Body of pancreas (tissue), 4 donors: ENCODE results near the gene CAND1.

Source experiments
- POLR2A ChIP-seq, 3 donors: fragments of 450-650 bp; IDR thresholded peaks; one replicate each; pipeline ENCODE4 v1.6.1; 2016; ENCODE audit warnings: antibody characterized with exemption in 3 of 3, mild to moderate bottlenecking in 2 of 3
- TF ChIP-seq, protein P1 (sequence below), 7 experiments: fragments of 450-650 bp in 4 of 7; fragments of 200-600 bp in 3 of 7; sonication (generic) in 3 of 7; IDR thresholded peaks; one replicate each; pipeline ENCODE4 v1.5.1; 2016 to 2019; ENCODE audit warnings: antibody characterized with exemption in 7 of 7

DNA sequence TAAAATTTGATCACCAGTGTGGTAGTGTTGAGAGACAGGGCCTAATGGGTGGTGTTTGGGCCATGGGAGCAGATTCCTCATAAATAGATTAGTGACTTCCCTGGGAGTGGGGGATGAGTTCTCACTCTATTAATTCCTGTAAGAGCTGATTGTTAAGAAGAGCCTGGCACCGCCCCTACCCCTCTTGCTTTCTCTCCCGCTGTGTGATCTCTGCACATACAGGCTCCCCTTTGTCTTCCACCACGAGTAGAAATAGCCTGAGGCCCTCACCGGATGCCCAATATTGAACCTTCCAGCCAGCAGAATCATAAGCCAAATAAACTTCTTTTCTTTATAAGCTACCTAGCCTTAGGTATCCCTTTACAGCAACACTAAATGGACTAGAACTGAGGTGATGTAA is 31.9 kb upstream of the CAND1 start:
- TF ChIP-seq, protein P1, sequence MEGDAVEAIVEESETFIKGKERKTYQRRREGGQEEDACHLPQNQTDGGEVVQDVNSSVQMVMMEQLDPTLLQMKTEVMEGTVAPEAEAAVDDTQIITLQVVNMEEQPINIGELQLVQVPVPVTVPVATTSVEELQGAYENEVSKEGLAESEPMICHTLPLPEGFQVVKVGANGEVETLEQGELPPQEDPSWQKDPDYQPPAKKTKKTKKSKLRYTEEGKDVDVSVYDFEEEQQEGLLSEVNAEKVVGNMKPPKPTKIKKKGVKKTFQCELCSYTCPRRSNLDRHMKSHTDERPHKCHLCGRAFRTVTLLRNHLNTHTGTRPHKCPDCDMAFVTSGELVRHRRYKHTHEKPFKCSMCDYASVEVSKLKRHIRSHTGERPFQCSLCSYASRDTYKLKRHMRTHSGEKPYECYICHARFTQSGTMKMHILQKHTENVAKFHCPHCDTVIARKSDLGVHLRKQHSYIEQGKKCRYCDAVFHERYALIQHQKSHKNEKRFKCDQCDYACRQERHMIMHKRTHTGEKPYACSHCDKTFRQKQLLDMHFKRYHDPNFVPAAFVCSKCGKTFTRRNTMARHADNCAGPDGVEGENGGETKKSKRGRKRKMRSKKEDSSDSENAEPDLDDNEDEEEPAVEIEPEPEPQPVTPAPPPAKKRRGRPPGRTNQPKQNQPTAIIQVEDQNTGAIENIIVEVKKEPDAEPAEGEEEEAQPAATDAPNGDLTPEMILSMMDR (IDR thresholded peaks at IDR 0.05), result no peak
- TF ChIP-seq POLR2A (IDR thresholded peaks at IDR 0.05), result no peak
